Left renal cortex interstitium (tissue), 4 donors: ENCODE data around the gene CYP4F2. TPM values are rescaled to one million over a fixed set of nuclear protein-coding genes. Genes with fewer than 3 reads are reported as not detected.

Experiments
- polyA plus RNA-seq, 4 donors: library from polyadenylated mRNA; unstranded; fragments of 120-200 nt; gene quantifications; one replicate each; pipeline ENCODE4 v1.2.1, GENCODE V29; 2013; ENCODE audit not compliant: insufficient read length in 4 of 4

CYP4F2 gene
- polyA plus RNA-seq, 4 donors, result 0.13 to 0.42 (median 0.30) TPM

Other genes starting within 250 kb of the CYP4F2 start
- gene CYP4F12, start 225.0 kb downstream of the CYP4F2 start, polyA plus RNA-seq, result 1 to 10 TPM in 1 of 4 donors, under 1 TPM in 3; 0.41 to 2.0 (median 0.67) TPM
- gene OR10H2, start 170.1 kb downstream of the CYP4F2 start, polyA plus RNA-seq, result not detected
- not detected for gene OR10H3, start 160.1 kb downstream of the CYP4F2 start, polyA plus RNA-seq
- gene OR10H5, start 110.4 kb downstream of the CYP4F2 start, polyA plus RNA-seq, result under 1 TPM; 0.03 to 0.13 (median 0.08) TPM
- gene OR10H1, start 82.4 kb downstream of the CYP4F2 start, polyA plus RNA-seq, result under 1 TPM in 3 of 4 donors, not detected in 1; 0.04 to 0.11 (median 0.05) TPM
- 1 to 10 TPM in 1 of 4 donors, under 1 TPM in 2, not detected in 1; 0.05 to 1.3 (median 0.64) TPM for gene CYP4F11, start 36.5 kb upstream of the CYP4F2 start, polyA plus RNA-seq
- gene OR10H4, start 50.9 kb upstream of the CYP4F2 start, polyA plus RNA-seq, result not detected
- 100 to 1,000 TPM; 492 to 552 (median 526) TPM for gene TPM4, start 178.4 kb upstream of the CYP4F2 start, polyA plus RNA-seq
- 10 to 100 TPM; 65.5 to 97.2 (median 80.1) TPM for gene RAB8A, start 213.8 kb upstream of the CYP4F2 start, polyA plus RNA-seq
- 1 to 10 TPM in 1 of 4 donors, under 1 TPM in 3; 0.32 to 1.1 (median 0.76) TPM for gene HSH2D, start 245.6 kb upstream of the CYP4F2 start, polyA plus RNA-seq